Stimulated activated naive CD8-positive, alpha-beta T cell treated with anti-CD3 and anti-CD28 coated beads, Interleukin-15, Interleukin-2, amounts not matched to agents 100 ng/mL and 50 ng/mL, for 24 hours (primary cell): ENCODE data around the gene MOB3A.
A peak's percentile ranks its signal among the peaks of the same experiment; 100 is the strongest.
"Not testable (repeated sequence)": the region's sequence is repeated elsewhere in the genome, so short reads cannot be mapped to it uniquely, and the experiment has no call there.

Experiments used
- H3K27ac Mint-ChIP-seq: one replicate; pipeline ENCODE4 v1.8.0; 2021; ENCODE audit warnings: mild to moderate bottlenecking, mixed read lengths
- H3K27me3 Mint-ChIP-seq: one replicate; pipeline ENCODE4 v1.8.0; 2021; ENCODE audit warnings: mixed read lengths
- H3K36me3 Mint-ChIP-seq: one replicate; pipeline ENCODE4 v1.8.0; 2021; ENCODE audit warnings: low read depth, mixed read lengths
- H3K4me1 Mint-ChIP-seq: one replicate; pipeline ENCODE4 v1.8.0; 2021; ENCODE audit warnings: low read depth, mixed read lengths
- H3K4me3 Mint-ChIP-seq: one replicate; pipeline ENCODE4 v1.8.0; 2021; ENCODE audit warnings: mild to moderate bottlenecking, mixed read lengths
- H3K9me3 Mint-ChIP-seq: one replicate; pipeline ENCODE4 v1.8.0; 2021; ENCODE audit warnings: mixed read lengths

Gene MOB3A

GRCh38 chr19:2096034-2096479 is at the start of gene MOB3A:
TSS of gene MOB3A (minus strand) at chr19:2096326. CDS start at chr19:2078560, 17,766 bp downstream.
- H3K27me3 Mint-ChIP-seq, result no peaks in the 10 kb centered on the region
- H3K36me3 Mint-ChIP-seq, result peaks cover 30% of the 10 kb centered on the region
- H3K9me3 Mint-ChIP-seq, result no peaks in the 10 kb centered on the region
- peaks cover 49% of the 10 kb centered on the region for H3K4me1 Mint-ChIP-seq
- H3K4me3 Mint-ChIP-seq, result peak within 1 kb of the TSS; percentile 97
- H3K27ac Mint-ChIP-seq, result peak within 1 kb of the TSS; percentile 96

- Mint-ChIP-seq H3K27ac (peak overlapping the region; percentile 76), H3K27me3 (no peaks in the 10 kb centered on the region), H3K4me1 (peaks cover 59% of the 10 kb centered on the region), H3K4me3 (no peak overlapping the region), H3K9me3 (no peaks in the 10 kb centered on the region), H3K36me3 (peaks cover 15% of the 10 kb centered on the region)
These were observed 49.7 kb upstream of the MOB3A start for GRCh38 chr19:2145831-2146241.

- Mint-ChIP-seq H3K4me1 (peaks cover 51% of the 10 kb centered on the region), H3K27ac (no peak overlapping the region), H3K36me3 (peaks cover 9% of the 10 kb centered on the region), H3K4me3 (no peak overlapping the region), H3K9me3 (no peaks in the 10 kb centered on the region), H3K27me3 (no peaks in the 10 kb centered on the region)
These were observed 48.1 kb upstream of the MOB3A start for GRCh38 chr19:2144190-2144589.

- no peak overlapping the region for H3K27ac Mint-ChIP-seq
- H3K36me3 Mint-ChIP-seq, result peaks cover 16% of the 10 kb centered on the region
- no peaks in the 10 kb centered on the region for H3K9me3 Mint-ChIP-seq
- peaks cover 32% of the 10 kb centered on the region for H3K4me1 Mint-ChIP-seq
- no peaks in the 10 kb centered on the region for H3K27me3 Mint-ChIP-seq
- no peak overlapping the region for H3K4me3 Mint-ChIP-seq
These were observed 46.2 kb upstream of the MOB3A start for GRCh38 chr19:2142173-2142829.

GRCh38 chr19:2140138-2140569 is 44.0 kb upstream of the MOB3A start:
- no peak overlapping the region for H3K27ac Mint-ChIP-seq
- H3K27me3 Mint-ChIP-seq, result no peaks in the 10 kb centered on the region
- peaks cover 12% of the 10 kb centered on the region for H3K36me3 Mint-ChIP-seq

GRCh38 chr19:2139385-2140137 is 43.4 kb upstream of the MOB3A start:
- Mint-ChIP-seq H3K27ac (no peak overlapping the region), H3K4me3 (no peak overlapping the region), H3K9me3 (no peaks in the 10 kb centered on the region), H3K27me3 (no peaks in the 10 kb centered on the region), H3K36me3 (peaks cover 12% of the 10 kb centered on the region), H3K4me1 (peaks cover 9% of the 10 kb centered on the region)

More at GRCh38 chr19:2140138-2140569, 44.0 kb upstream of the MOB3A start:
- Mint-ChIP-seq H3K9me3 (no peaks in the 10 kb centered on the region), H3K4me3 (no peak overlapping the region), H3K4me1 (peaks cover 14% of the 10 kb centered on the region)

- peaks cover 7% of the 10 kb centered on the region for H3K4me1 Mint-ChIP-seq
- H3K4me3 Mint-ChIP-seq, result no peak overlapping the region
- no peak overlapping the region for H3K27ac Mint-ChIP-seq
- no peaks in the 10 kb centered on the region for H3K27me3 Mint-ChIP-seq
- no peaks in the 10 kb centered on the region for H3K9me3 Mint-ChIP-seq
- H3K36me3 Mint-ChIP-seq, result peaks cover 15% of the 10 kb centered on the region
These were observed 42.1 kb upstream of the MOB3A start for GRCh38 chr19:2138061-2138728.

- Mint-ChIP-seq H3K9me3 (no peaks in the 10 kb centered on the region), H3K4me3 (no peak overlapping the region), H3K27me3 (no peaks in the 10 kb centered on the region), H3K36me3 (peaks cover 27% of the 10 kb centered on the region), H3K4me1 (peaks cover 7% of the 10 kb centered on the region), H3K27ac (no peak overlapping the region)
These were observed 40.7 kb upstream of the MOB3A start for GRCh38 chr19:2136796-2137195.

- H3K36me3 Mint-ChIP-seq, result peaks cover 27% of the 10 kb centered on the region
- no peak overlapping the region for H3K27ac Mint-ChIP-seq
- H3K4me3 Mint-ChIP-seq, result no peak overlapping the region
- H3K27me3 Mint-ChIP-seq, result no peaks in the 10 kb centered on the region
- H3K9me3 Mint-ChIP-seq, result no peaks in the 10 kb centered on the region
- H3K4me1 Mint-ChIP-seq, result peaks cover 4% of the 10 kb centered on the region
These were observed 39.6 kb upstream of the MOB3A start for GRCh38 chr19:2135474-2136402.

GRCh38 chr19:2132731-2133490 is 36.8 kb upstream of the MOB3A start:
- Mint-ChIP-seq H3K9me3 (no peaks in the 10 kb centered on the region), H3K27ac (no peak overlapping the region), H3K4me1 (no peaks in the 10 kb centered on the region), H3K27me3 (no peaks in the 10 kb centered on the region), H3K36me3 (peaks cover 24% of the 10 kb centered on the region), H3K4me3 (no peak overlapping the region)

- H3K27ac Mint-ChIP-seq, result no peak overlapping the region
- no peaks in the 10 kb centered on the region for H3K4me1 Mint-ChIP-seq
- no peak overlapping the region for H3K4me3 Mint-ChIP-seq
- no peaks in the 10 kb centered on the region for H3K27me3 Mint-ChIP-seq
- peaks cover 20% of the 10 kb centered on the region for H3K36me3 Mint-ChIP-seq
- no peaks in the 10 kb centered on the region for H3K9me3 Mint-ChIP-seq
These were observed 36.1 kb upstream of the MOB3A start for GRCh38 chr19:2132191-2132590.

- not testable (repeated sequence) for H3K9me3 Mint-ChIP-seq, H3K27me3 Mint-ChIP-seq, H3K4me1 Mint-ChIP-seq, H3K4me3 Mint-ChIP-seq, H3K27ac Mint-ChIP-seq
- H3K36me3 Mint-ChIP-seq, result peaks cover 20% of the 10 kb centered on the region
These were observed 35.2 kb upstream of the MOB3A start for GRCh38 chr19:2131012-2131975.
